GM18498 (cell line): ENCODE measurements around the gene ARID1B.
"Not testable (repeated sequence)": the region's sequence is repeated elsewhere in the genome, so short reads cannot be mapped to it uniquely, and the experiment has no call there.

Experiments
- ATAC-seq: cut with Tn5 transposase; IDR thresholded peaks from one replicate; pipeline ENCODE4 v1.9.1; 2021; ENCODE audit warnings: mild to moderate bottlenecking, moderate library complexity; ENCODE audit not compliant: unreplicated experiment

Gene ARID1B

GRCh38 chr6:156980948-156981347, 203.8 kb downstream of the ARID1B start:
- ATAC-seq, result no peak

- no peak for ATAC-seq
Observed at GRCh38 chr6:156982168-156982567, 205.0 kb downstream of the ARID1B start.

- ATAC-seq, result not testable (repeated sequence)
Observed at GRCh38 chr6:156982864-156983263, 205.7 kb downstream of the ARID1B start.

- ATAC-seq, result peak; percentile 67
Observed at GRCh38 chr6:156984178-156984738, 207.1 kb downstream of the ARID1B start.

GRCh38 chr6:156985309-156985708, 208.1 kb downstream of the ARID1B start:
- ATAC-seq, result no peak

GRCh38 chr6:156988276-156989158, 211.3 kb downstream of the ARID1B start:
- ATAC-seq, result peak; percentile 66

- ATAC-seq, result no peak
Observed at GRCh38 chr6:156989159-156989806, 212.1 kb downstream of the ARID1B start.

- no peak for ATAC-seq
Observed at GRCh38 chr6:156992020-156992804, 215.0 kb downstream of the ARID1B start.

- ATAC-seq, result no peak
Observed at GRCh38 chr6:156993713-156994112, 216.5 kb downstream of the ARID1B start.

GRCh38 chr6:156994215-156995076, 217.3 kb downstream of the ARID1B start:
- no peak for ATAC-seq

- ATAC-seq, result no peak
Observed at GRCh38 chr6:156995502-156995901, 218.3 kb downstream of the ARID1B start.

- ATAC-seq, result no peak
Observed at GRCh38 chr6:156996265-156996664, 219.1 kb downstream of the ARID1B start.

GRCh38 chr6:156998794-156999330, 221.7 kb downstream of the ARID1B start:
- no peak for ATAC-seq

GRCh38 chr6:156999762-157000161, 222.6 kb downstream of the ARID1B start:
- ATAC-seq, result no peak

GRCh38 chr6:157001716-157002115, 224.5 kb downstream of the ARID1B start:
- ATAC-seq, result no peak

- ATAC-seq, result no peak
Observed at GRCh38 chr6:157002774-157003173, 225.6 kb downstream of the ARID1B start.

GRCh38 chr6:157005940-157006339, 228.8 kb downstream of the ARID1B start:
- ATAC-seq, result no peak

GRCh38 chr6:157008568-157008967, 231.4 kb downstream of the ARID1B start:
- ATAC-seq, result no peak

GRCh38 chr6:157012355-157012754, 235.2 kb downstream of the ARID1B start:
- ATAC-seq, result no peak
